HG02759 (cell line): ENCODE data around the gene IGSF9.

Experiments used
- ATAC-seq: cut with Tn5 transposase; IDR thresholded peaks from one replicate; pipeline ENCODE4 v1.9.1; 2021; ENCODE audit warnings: mild to moderate bottlenecking, moderate library complexity; ENCODE audit not compliant: unreplicated experiment

Gene IGSF9

DNA sequence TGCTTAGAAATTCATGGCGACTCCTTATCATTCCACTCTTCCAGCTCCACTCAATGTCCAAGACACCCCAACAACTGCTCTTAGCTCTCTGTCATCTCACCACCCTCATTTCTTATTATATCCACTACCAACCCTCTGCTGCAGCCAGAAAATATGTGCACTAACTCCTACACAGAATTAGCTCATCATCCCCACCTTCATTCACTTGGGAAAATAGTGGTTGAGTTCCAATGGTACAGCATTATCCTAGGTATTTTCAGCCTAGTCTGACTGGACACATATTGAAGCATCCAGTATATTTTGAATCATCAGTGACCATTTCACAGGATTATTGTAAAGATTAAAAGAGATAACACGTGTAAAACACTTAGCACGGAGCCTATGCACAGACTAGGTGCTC is 66.3 kb downstream of the IGSF9 start:
- ATAC-seq = no peak

DNA sequence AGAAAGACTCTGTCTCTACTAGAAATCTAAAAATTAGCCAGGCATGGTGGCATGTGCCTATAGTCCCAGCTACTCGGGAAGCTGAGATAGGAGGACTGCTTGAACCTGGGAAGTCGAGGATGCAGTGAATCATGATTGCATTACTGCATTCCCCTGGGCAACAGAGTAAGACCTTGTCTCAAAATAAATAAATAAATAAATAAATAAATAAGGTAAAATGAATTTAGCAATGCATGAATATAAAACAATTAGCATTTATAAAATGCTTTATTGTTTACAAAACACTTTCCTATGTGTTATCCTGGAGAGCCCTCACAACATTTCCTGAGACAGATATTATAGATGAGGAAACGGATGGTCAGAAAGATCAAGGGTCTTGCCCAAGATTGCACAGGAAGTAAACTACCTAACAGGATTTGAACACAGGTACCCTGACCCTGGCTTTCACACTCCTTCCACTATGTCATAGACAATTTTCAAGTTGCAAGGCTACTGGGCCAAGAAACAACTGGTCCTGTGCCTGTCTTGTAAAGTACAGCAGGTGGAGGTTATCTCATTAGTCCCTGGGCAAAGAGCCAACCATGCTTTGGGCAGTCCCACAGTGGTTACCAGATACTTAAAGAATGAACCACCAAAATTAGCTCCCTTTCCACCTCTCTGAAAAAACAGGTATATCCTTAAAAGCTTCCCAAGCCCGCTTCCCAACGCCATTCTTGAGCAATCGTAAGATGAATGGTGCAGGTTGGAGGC is 67.5 kb downstream of the IGSF9 start:
- no peak for ATAC-seq
